ENCODE results near the gene MED16.

MED16 gene

GRCh38 chr19:916645-917322 is 23.8 kb upstream of the MED16 start:
- 0 out of 2 replicates have a peak overlapping the region, but pooled peaks have one; percentile 3 for H3K4me3 ChIP-seq (replicated peaks; ENCODE audit: low read depth, low read length)
- DNase-seq (ENCODE audit: extremely low read depth, low read depth), result no peak
- no peak for TF ChIP-seq CTCF (IDR thresholded peaks at IDR 0.05; ENCODE audit: low read depth, low read length, missing control alignments)

GRCh38 chr19:913080-913748 is 20.2 kb upstream of the MED16 start, which contains the start of gene R3HDM4:
R3HDM4 (minus strand) TSS chr19:913219; CDS start chr19:913157, 62 bp downstream.
- peak within 1 kb of the TSS; percentile 64 for H3K4me3 ChIP-seq (replicated peaks; ENCODE audit: low read depth, low read length)
- DNase-seq (ENCODE audit: extremely low read depth, low read depth), result no peak
- no peak for TF ChIP-seq CTCF (IDR thresholded peaks at IDR 0.05; ENCODE audit: low read depth, low read length, missing control alignments)

GRCh38 chr19:912181-913079 is 19.4 kb upstream of the MED16 start:
- peak overlapping the region; percentile 64 for H3K4me3 ChIP-seq (replicated peaks; ENCODE audit: low read depth, low read length)
- no peak for DNase-seq (ENCODE audit: extremely low read depth, low read depth)

GRCh38 chr19:911197-912033 is 18.4 kb upstream of the MED16 start:
- no peak for TF ChIP-seq CTCF (IDR thresholded peaks at IDR 0.05; ENCODE audit: low read depth, low read length, missing control alignments)
- peak overlapping the region; percentile 34 for H3K4me3 ChIP-seq (replicated peaks; ENCODE audit: low read depth, low read length)
- no peak for DNase-seq (ENCODE audit: extremely low read depth, low read depth)

More at GRCh38 chr19:912181-913079, 19.4 kb upstream of the MED16 start:
- TF ChIP-seq CTCF (IDR thresholded peaks at IDR 0.05; ENCODE audit: low read depth, low read length, missing control alignments), result no peak

GRCh38 chr19:907183-907853 is 14.3 kb upstream of the MED16 start:
- H3K4me3 ChIP-seq (replicated peaks; ENCODE audit: low read depth, low read length), result no peak overlapping the region
- no peak for TF ChIP-seq CTCF (IDR thresholded peaks at IDR 0.05; ENCODE audit: low read depth, low read length, missing control alignments)
- DNase-seq (ENCODE audit: extremely low read depth, low read depth), result no peak
